T47D (cell line): ENCODE measurements around the gene DSCAM.
A peak's percentile ranks its signal among the peaks of the same experiment; 100 is the strongest.

Source experiments
- DNase-seq, 2 experiments: peaks; one replicate each; pipeline versions ENCODE4 v3.0.0 to v3.0.0-alpha.2; 2011 to 2012; ENCODE audit warnings: low read depth in 1 of 2, low spot score in 1 of 2
- JUND ChIP-seq: IDR thresholded peaks from 2 replicates; pipeline ENCODE4 v1.6.1; 2012; ENCODE audit warnings: low read depth
- in situ Hi-C: cut with HindIII; loops from 2 replicates; pipeline ENCODE4 v1.10.0; 2016; ENCODE audit warnings: low sequenced_read_pairs, low pct_unique_long_range_greater_than_20kb

DSCAM gene

GRCh38 chr21:40620386-40621145, 226.4 kb downstream of the DSCAM start:
- in situ Hi-C loops = no loop called here
- TF ChIP-seq JUND = no peak
- DNase-seq = no peak

GRCh38 chr21:40618191-40618973, 228.6 kb downstream of the DSCAM start:
- DNase-seq = no peak
- no peak for TF ChIP-seq JUND
- in situ Hi-C loops = no loop called here

GRCh38 chr21:40616377-40616704, 230.6 kb downstream of the DSCAM start:
- no peak for TF ChIP-seq JUND
- DNase-seq = no peak
- in situ Hi-C loops = no loop called here

GRCh38 chr21:40615505-40616376, 231.2 kb downstream of the DSCAM start:
- DNase-seq = no peak
- TF ChIP-seq JUND = no peak
- in situ Hi-C loops = no loop called here

- in situ Hi-C loops = no loop called here
- no peak for DNase-seq
- TF ChIP-seq JUND = no peak
Observed at GRCh38 chr21:40613546-40614030, 233.4 kb downstream of the DSCAM start.

GRCh38 chr21:40610345-40610744, 236.6 kb downstream of the DSCAM start:
- no peak for TF ChIP-seq JUND
- in situ Hi-C loops = no loop called here
- no peak for DNase-seq

- in situ Hi-C loops = no loop called here
- peak; percentile 3 to 48 for DNase-seq
- TF ChIP-seq JUND = no peak
Observed at GRCh38 chr21:40606341-40606740, 240.6 kb downstream of the DSCAM start.

GRCh38 chr21:40605094-40605493, 241.9 kb downstream of the DSCAM start:
- DNase-seq = no peak
- in situ Hi-C loops = no loop called here
- TF ChIP-seq JUND = no peak

GRCh38 chr21:40603774-40604173, 243.2 kb downstream of the DSCAM start:
- in situ Hi-C loops = no loop called here
- no peak for TF ChIP-seq JUND
- DNase-seq = no peak

- DNase-seq = no peak
- TF ChIP-seq JUND = no peak
- in situ Hi-C loops = no loop called here
Observed at GRCh38 chr21:40602080-40602479, 244.9 kb downstream of the DSCAM start.

GRCh38 chr21:40595806-40596205, 251.2 kb downstream of the DSCAM start:
- in situ Hi-C loops = no loop called here
- no peak for DNase-seq
- no peak for TF ChIP-seq JUND

GRCh38 chr21:40587736-40588346, 259.1 kb downstream of the DSCAM start:
- in situ Hi-C loops = no loop called here
- no peak for TF ChIP-seq JUND
- no peak for DNase-seq
